ENCODE measurements around the gene GCGR.

Gene GCGR

DNA sequence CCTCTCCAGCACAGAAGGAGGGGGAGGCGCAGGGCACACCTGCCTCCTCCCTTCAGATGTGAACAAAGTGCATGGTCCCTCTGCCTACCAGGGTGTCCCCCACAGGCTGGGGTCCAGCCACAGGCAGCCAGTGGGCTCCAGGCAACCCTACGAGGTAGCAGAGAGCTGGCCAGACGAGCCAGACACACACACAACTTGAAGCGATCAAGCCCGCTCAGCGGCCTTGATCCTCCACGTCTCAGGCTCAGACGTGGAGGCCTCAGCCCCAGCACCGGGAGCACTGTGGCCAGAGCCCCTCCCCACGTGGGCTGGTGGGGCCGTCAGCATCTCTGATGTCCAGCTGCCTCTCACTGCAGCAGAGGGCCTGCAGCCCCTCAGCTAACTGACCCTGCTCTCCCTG, 20.6 kb downstream of the GCGR start:
- no peak overlapping the region for H3K4me3 ChIP-seq (ENCODE audit: low read length)
- H3K9ac ChIP-seq (ENCODE audit: low read depth, low read length), result no peak overlapping the region
- no peak overlapping the region for H3K27ac ChIP-seq (ENCODE audit: low read length)
- H3K4me1 ChIP-seq (ENCODE audit: insufficient read depth, low read length), result 0 out of 2 replicates have a peak, but pooled peaks cover 4% of the 10 kb centered on the region
- no peaks in the 10 kb centered on the region for H3K9me3 ChIP-seq (ENCODE audit: insufficient read depth, low read depth, low read length)
- no peaks in the 10 kb centered on the region for H3K27me3 ChIP-seq (ENCODE audit: insufficient read depth, low read length)
- H3K36me3 ChIP-seq (ENCODE audit: insufficient read depth, low read depth, low read length), result no peaks in the 10 kb centered on the region

DNA sequence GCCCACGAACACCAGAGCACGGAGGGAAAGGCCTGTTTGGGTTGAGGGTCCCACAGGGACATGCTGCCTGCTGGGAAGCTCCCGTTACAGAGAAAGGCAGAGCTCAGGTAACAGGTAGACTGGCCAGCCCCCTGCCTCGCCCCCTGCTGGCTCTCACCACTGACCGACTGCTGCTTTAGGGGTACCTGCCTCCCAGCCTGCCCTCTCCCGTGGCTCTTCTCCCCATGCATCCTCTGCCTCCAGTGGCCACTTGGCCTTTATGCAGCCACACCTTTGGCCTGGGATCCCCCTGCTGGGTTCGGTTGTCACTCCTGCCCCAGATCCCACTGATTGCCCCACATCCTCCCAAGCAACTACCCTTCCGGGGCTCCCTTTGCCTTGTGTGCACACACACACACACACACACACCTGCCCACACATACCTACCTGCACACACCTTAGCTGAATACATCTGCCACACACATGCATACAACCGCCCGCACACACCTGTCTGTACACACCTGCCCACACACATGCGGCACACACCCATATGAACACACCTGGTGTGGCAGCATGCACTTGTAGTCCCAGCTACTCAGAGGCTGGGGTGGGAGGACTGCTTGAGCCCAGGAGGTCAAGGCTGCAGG, 22.0 kb downstream of the GCGR start:
- Histone ChIP-seq H3K27ac (ENCODE audit: low read length) (no peak overlapping the region), H3K4me1 (ENCODE audit: insufficient read depth, low read length) (0 out of 2 replicates have a peak, but pooled peaks cover 4% of the 10 kb centered on the region), H3K9ac (ENCODE audit: low read depth, low read length) (no peak overlapping the region), H3K27me3 (ENCODE audit: insufficient read depth, low read length) (no peaks in the 10 kb centered on the region), H3K36me3 (ENCODE audit: insufficient read depth, low read depth, low read length) (no peaks in the 10 kb centered on the region), H3K4me3 (ENCODE audit: low read length) (no peak overlapping the region), H3K9me3 (ENCODE audit: insufficient read depth, low read depth, low read length) (no peaks in the 10 kb centered on the region)

DNA sequence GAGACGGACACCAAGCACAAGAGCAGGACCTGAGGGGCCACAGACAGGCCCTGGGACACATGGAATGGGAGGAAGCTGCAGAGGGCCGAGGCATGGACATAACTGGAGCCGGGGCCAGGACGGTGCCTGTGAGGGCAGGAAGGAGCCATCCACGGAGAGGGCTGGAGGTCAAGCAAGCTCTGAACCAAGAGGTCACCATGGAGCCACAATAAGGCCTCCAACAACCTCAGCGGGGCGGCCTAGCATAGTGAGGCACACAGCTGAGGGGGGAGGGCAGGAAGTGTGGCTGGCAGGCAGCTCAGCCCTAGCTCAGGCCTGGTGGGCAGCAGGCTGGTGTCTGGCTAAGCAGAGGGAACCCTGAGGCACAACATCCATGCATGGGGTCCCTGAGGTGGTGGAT, 24.7 kb downstream of the GCGR start:
- no peak overlapping the region for H3K4me3 ChIP-seq (ENCODE audit: low read length)

DNA sequence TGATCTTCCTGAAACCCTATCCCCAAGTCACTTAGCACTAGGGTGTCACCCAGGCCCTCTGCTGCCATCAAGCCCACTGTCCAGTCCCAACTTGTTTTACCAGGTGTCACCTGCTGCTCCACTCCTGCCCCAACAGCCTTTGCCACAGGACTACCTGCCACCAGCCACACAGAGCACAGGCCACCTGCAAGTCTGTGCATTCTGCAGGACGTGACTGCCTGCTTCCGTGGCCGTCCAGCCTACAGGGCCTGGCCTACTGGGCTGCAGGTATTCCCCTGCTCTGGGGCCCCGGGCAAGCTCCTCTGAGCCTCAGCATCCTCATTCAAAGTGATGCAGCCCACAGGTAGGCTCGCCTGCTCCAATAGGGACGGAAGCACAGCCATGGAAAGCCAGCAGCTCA, 25.9 kb downstream of the GCGR start:
- H3K4me1 ChIP-seq (ENCODE audit: insufficient read depth, low read length), result 0 out of 2 replicates have a peak, but pooled peaks cover 4% of the 10 kb centered on the region
- no peak overlapping the region for H3K27ac ChIP-seq (ENCODE audit: low read length)
- H3K4me3 ChIP-seq (ENCODE audit: low read length), result no peak overlapping the region
- no peaks in the 10 kb centered on the region for H3K36me3 ChIP-seq (ENCODE audit: insufficient read depth, low read depth, low read length)
- H3K9ac ChIP-seq (ENCODE audit: low read depth, low read length), result no peak overlapping the region
- H3K27me3 ChIP-seq (ENCODE audit: insufficient read depth, low read length), result no peaks in the 10 kb centered on the region
- H3K9me3 ChIP-seq (ENCODE audit: insufficient read depth, low read depth, low read length), result no peaks in the 10 kb centered on the region

More for the DNA sequence above, 24.7 kb downstream of the GCGR start:
- 0 out of 2 replicates have a peak, but pooled peaks cover 4% of the 10 kb centered on the region for H3K4me1 ChIP-seq (ENCODE audit: insufficient read depth, low read length)
- no peaks in the 10 kb centered on the region for H3K9me3 ChIP-seq (ENCODE audit: insufficient read depth, low read depth, low read length)
- no peaks in the 10 kb centered on the region for H3K27me3 ChIP-seq (ENCODE audit: insufficient read depth, low read length)
- no peaks in the 10 kb centered on the region for H3K36me3 ChIP-seq (ENCODE audit: insufficient read depth, low read depth, low read length)
- no peak overlapping the region for H3K27ac ChIP-seq (ENCODE audit: low read length)
- no peak overlapping the region for H3K9ac ChIP-seq (ENCODE audit: low read depth, low read length)

DNA sequence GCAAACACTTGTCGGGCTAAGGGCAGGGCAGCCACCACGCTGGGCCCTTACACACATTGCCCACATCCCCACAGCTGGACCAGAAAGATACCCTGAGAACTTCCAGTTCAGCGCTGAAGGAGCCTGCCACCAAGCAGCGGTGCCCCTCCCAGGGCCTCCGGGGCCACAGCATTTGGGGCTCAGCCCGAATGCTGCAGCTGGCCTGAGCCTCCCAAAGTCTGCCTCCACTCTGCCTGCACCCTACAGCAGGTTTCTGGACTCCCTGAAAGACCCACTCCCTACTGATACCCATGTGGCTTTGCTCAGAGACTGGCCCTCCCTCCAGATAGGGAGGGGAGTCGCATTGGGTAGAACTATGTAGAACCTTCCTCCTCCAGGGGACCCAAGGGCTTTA, 27.6 kb downstream of the GCGR start:
- no peaks in the 10 kb centered on the region for H3K4me1 ChIP-seq (ENCODE audit: insufficient read depth, low read length)
- H3K4me3 ChIP-seq (ENCODE audit: low read length), result no peak overlapping the region
- no peak overlapping the region for H3K9ac ChIP-seq (ENCODE audit: low read depth, low read length)
- H3K36me3 ChIP-seq (ENCODE audit: insufficient read depth, low read depth, low read length), result no peaks in the 10 kb centered on the region
- H3K27ac ChIP-seq (ENCODE audit: low read length), result no peak overlapping the region
- no peaks in the 10 kb centered on the region for H3K9me3 ChIP-seq (ENCODE audit: insufficient read depth, low read depth, low read length)
- no peaks in the 10 kb centered on the region for H3K27me3 ChIP-seq (ENCODE audit: insufficient read depth, low read length)

DNA sequence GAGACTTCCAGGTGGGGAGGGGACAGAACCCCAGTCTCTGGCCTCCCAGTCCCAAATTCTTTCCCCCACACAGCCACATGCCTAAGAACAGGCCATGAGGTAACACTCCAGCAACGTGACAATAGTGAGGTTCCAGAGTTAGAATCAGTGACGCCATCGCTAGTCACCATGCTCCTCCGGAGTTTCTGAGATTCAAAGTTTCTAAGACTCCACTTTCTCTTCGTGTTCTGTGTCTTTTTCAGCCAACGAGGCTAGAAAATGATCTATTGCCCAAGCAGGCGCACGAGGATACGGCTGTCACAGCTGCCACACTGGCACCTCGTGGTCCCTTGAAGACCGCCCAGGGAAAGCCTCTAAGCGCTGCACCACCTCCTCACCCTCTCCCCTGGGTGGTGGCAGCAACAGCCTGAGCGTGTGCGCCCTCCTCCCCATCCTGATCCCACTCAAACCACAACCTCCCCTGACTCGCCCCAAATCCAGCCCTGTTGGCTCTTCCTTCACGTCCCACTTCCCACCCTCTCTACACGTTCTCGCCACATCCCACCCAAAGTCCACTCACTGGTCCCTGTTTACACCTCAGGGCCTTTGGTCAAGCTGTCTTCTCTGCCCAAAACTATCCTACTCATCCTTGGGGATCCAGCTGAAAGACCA, 28.1 kb downstream of the GCGR start:
- Histone ChIP-seq H3K9me3 (ENCODE audit: insufficient read depth, low read depth, low read length) (no peaks in the 10 kb centered on the region), H3K4me3 (ENCODE audit: low read length) (peak overlapping the region; percentile 74), H3K9ac (ENCODE audit: low read depth, low read length) (peak overlapping the region; percentile 70; the same call in 1 of the 2 replicates), H3K4me1 (ENCODE audit: insufficient read depth, low read length) (no peaks in the 10 kb centered on the region), H3K36me3 (ENCODE audit: insufficient read depth, low read depth, low read length) (no peaks in the 10 kb centered on the region), H3K27ac (ENCODE audit: low read length) (no peak overlapping the region), H3K27me3 (ENCODE audit: insufficient read depth, low read length) (no peaks in the 10 kb centered on the region)

DNA sequence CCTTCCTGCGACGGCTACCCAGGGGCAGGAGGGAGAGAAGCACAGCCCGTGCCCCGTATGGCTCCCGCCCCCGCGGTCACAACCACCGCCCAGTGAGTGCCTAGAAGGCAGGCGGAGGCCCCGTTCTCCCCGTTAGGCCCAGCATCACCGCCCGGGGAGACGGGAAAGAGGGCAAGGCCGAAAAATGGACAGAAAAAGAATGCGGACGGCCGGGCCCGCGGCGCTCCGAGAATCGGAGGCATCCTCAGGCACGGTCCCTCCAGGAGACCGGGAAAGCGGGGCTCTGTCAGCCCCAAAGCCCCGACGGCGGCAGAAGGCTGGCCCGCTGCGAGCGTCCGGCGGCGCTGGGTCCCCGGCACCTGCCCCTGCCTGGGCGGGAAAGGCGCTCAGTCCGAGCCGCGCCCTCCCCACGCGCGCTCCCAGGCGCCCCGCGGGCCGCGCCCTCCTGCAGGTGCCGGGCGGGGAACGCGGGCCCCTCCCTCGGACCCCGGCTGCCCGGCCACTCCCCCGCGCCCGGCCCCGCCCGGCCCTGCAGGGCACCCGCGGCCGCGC, 28.7 kb downstream of the GCGR start:
- no peak overlapping the region for H3K27ac ChIP-seq (ENCODE audit: low read length)
- no peaks in the 10 kb centered on the region for H3K36me3 ChIP-seq (ENCODE audit: insufficient read depth, low read depth, low read length)
- H3K9me3 ChIP-seq (ENCODE audit: insufficient read depth, low read depth, low read length), result no peaks in the 10 kb centered on the region
- H3K4me1 ChIP-seq (ENCODE audit: insufficient read depth, low read length), result no peaks in the 10 kb centered on the region
- peak overlapping the region; percentile 74 for H3K4me3 ChIP-seq (ENCODE audit: low read length)
- H3K9ac ChIP-seq (ENCODE audit: low read depth, low read length), result peak overlapping the region; percentile 70; the same call in 1 of the 2 replicates
- no peaks in the 10 kb centered on the region for H3K27me3 ChIP-seq (ENCODE audit: insufficient read depth, low read length)

DNA sequence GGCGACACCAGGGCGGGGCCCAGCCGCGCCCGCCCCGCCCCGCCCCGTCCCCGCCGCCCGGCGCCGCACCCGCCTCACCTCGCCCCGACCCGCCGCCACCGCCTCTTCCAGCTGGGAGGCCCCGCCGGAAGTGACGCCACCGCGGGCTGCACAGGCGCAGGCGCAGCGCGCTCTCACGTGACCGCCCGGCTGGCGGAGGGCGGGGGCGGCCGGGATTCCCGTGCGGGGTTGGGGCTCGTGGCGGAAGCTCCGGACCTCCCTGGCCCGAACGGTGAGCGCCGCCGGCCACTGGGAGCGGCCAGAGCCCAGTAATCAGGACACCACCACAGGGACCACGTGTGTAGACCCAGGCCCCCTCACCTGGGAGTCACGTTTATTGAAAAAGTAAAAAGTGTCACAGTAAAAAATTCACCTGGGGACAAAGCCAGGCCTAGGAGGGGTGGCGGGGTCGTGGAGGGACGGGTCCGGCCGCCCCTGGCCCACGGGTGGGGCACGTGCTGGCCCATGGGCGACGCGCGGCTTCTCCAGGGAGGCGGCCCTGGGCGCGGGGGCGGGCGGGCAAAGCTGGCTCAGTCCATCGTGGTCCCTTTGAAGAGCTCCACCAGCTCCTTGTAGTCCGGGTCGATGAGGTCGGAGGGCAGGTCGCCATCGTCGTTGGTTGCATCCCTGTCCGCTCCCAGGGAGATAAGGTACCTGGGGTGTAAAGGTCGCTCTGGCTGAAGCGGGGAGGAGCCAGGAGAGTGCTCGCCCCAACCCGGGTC, 29.4 kb downstream of the GCGR start, which contains the start of gene MCRIP1:
Gene MCRIP1, minus strand, starts transcription at position 132 of the 761 bp plus-strand sequence. CDS start 8,785 bp downstream, outside the sequence.
- Histone ChIP-seq H3K9ac (ENCODE audit: low read depth, low read length) (peak within 1 kb of the TSS; percentile 98), H3K27ac (ENCODE audit: low read length) (peak within 1 kb of the TSS; percentile 98), H3K4me1 (ENCODE audit: insufficient read depth, low read length) (no peaks in the 10 kb centered on the region), H3K36me3 (ENCODE audit: insufficient read depth, low read depth, low read length) (no peaks in the 10 kb centered on the region), H3K27me3 (ENCODE audit: insufficient read depth, low read length) (no peaks in the 10 kb centered on the region), H3K9me3 (ENCODE audit: insufficient read depth, low read depth, low read length) (no peaks in the 10 kb centered on the region), H3K4me3 (ENCODE audit: low read length) (peak within 1 kb of the TSS; percentile 91)

DNA sequence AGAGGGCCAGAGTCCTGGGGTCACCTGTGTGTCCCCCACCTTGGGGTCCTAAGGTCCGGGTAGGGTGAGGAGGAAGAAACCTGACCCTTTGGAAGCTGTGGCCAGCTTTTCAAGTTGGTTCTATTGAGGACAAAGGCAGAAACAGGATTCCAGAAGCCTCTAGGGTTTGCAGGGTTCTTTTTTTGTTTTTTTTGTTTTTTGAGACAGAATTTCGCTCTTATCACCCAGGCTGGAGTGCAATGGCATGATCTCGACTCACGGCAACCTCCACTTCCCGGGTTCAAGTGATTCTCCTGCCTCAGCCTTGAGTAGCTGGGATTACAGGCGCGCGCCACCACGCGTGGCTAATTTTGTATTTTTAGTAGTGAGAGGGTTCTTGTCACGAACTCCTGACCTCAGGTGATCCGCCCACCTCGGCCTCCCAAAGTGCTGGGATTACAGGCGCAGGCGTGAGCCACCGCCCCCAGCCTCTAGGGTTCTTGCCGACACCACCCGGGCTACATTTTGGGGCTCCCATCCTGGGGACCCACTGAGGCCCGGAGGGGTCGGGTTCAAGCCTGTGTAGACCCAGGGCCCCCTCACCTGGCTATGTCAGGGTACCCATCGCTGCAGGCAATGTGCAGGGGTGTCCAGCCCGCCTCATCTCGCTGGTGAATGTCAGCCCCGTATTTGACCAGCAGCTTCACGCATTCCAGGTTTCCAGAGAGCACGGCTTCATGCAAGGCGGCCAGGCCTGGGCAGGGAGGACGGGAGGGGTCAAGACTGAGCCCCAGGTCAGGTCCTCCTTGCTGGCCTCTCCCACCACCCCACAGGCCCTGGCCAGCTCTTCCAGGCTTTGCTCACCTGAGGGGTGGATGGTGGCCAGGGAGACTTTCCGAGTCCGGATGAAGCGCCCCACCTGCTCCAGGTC, 30.2 kb downstream of the GCGR start:
- no peaks in the 10 kb centered on the region for H3K4me1 ChIP-seq (ENCODE audit: insufficient read depth, low read length)

DNA sequence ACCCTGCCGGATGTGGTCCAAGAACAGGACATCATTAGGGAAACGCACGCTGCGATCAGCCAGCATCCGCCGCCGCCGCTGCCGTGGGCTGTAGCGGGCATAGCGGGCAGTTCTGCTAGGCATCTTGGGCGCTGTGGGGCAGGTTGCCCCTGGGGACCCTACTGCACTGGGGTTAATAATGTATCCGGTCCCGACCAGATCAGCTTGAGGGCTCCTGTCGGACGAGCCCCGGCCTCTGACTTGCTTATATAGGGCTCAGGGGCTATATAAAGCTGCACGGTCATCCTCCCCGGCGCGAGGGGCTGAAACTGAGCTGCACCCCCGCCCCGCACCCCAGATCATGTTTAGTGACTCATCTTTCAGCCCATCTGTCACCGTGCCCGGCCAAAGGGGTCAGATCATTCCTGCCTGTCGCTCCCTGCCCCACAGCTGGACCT, 30.9 kb downstream of the GCGR start, which contains the start of gene PPP1R27:
Gene PPP1R27, minus strand, starts transcription at position 220 of the 437 bp plus-strand sequence. Its CDS starts 97 bp downstream, at position 123.
- Histone ChIP-seq H3K4me3 (ENCODE audit: low read length) (peak within 1 kb of the TSS; percentile 91), H3K9ac (ENCODE audit: low read depth, low read length) (peak within 1 kb of the TSS; percentile 98), H3K27ac (ENCODE audit: low read length) (peak within 1 kb of the TSS; percentile 98)

More for the DNA sequence above, 30.2 kb downstream of the GCGR start:
- no peaks in the 10 kb centered on the region for H3K9me3 ChIP-seq (ENCODE audit: insufficient read depth, low read depth, low read length)
- H3K36me3 ChIP-seq (ENCODE audit: insufficient read depth, low read depth, low read length), result no peaks in the 10 kb centered on the region
- peak overlapping the region; percentile 91 for H3K4me3 ChIP-seq (ENCODE audit: low read length)
- H3K27me3 ChIP-seq (ENCODE audit: insufficient read depth, low read length), result no peaks in the 10 kb centered on the region
- peak overlapping the region; percentile 98 for H3K27ac ChIP-seq (ENCODE audit: low read length)
- peak overlapping the region; percentile 98 for H3K9ac ChIP-seq (ENCODE audit: low read depth, low read length)

More for the DNA sequence above, 30.9 kb downstream of the GCGR start, which contains the start of gene PPP1R27:
- Histone ChIP-seq H3K27me3 (ENCODE audit: insufficient read depth, low read length) (no peaks in the 10 kb centered on the region), H3K4me1 (ENCODE audit: insufficient read depth, low read length) (no peaks in the 10 kb centered on the region), H3K9me3 (ENCODE audit: insufficient read depth, low read depth, low read length) (no peaks in the 10 kb centered on the region), H3K36me3 (ENCODE audit: insufficient read depth, low read depth, low read length) (no peaks in the 10 kb centered on the region)
